Measurements from ENCODE around the gene LDLRAD3. TPM values are rescaled to one million over a fixed set of nuclear protein-coding genes. Genes with fewer than 3 reads are reported as not detected.

LDLRAD3 gene
- total and polyA plus RNA-seq, 12 donors, result 5.4 to 16.7 (median 10.2) TPM

DNA sequence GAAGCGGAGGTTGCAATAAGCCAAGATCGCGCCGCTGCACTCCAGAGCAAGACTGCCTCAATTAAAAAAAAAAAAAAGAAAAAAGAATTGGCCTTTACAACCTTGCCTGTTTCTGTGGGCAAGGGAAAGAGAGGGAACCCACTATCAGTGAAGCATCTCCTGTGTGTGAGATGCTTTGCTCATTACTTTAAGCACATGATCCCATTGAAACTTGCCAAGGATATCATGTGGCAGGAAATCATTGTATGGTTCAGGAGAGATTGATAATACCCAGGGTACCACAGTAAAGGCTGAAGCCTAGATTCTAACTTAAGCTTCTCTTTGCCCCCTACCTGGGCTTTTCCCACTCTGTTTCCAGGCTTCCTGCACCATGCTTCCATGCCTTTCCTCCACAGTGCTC is 3.6 kb downstream of the LDLRAD3 start:
- no peak overlapping the region for H3K4me3 ChIP-seq
- TF ChIP-seq, protein P1, sequence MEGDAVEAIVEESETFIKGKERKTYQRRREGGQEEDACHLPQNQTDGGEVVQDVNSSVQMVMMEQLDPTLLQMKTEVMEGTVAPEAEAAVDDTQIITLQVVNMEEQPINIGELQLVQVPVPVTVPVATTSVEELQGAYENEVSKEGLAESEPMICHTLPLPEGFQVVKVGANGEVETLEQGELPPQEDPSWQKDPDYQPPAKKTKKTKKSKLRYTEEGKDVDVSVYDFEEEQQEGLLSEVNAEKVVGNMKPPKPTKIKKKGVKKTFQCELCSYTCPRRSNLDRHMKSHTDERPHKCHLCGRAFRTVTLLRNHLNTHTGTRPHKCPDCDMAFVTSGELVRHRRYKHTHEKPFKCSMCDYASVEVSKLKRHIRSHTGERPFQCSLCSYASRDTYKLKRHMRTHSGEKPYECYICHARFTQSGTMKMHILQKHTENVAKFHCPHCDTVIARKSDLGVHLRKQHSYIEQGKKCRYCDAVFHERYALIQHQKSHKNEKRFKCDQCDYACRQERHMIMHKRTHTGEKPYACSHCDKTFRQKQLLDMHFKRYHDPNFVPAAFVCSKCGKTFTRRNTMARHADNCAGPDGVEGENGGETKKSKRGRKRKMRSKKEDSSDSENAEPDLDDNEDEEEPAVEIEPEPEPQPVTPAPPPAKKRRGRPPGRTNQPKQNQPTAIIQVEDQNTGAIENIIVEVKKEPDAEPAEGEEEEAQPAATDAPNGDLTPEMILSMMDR (IDR thresholded peaks at IDR 0.05), result no peak
- TF ChIP-seq POLR2A (IDR thresholded peaks at IDR 0.05), result no peak
- H3K36me3 ChIP-seq (replicated peaks in 1 of 2), result no peaks in the 10 kb centered on the region
- no peaks in the 10 kb centered on the region for H3K9me3 ChIP-seq (replicated peaks in 1 of 3)
- intact Hi-C loops (cut with DNase I), result loop anchor here in 1 of 2 donors (10.0 kb wide), 2 partner anchors 77 to 333 kb away; partner anchors contain the start of gene FJX1
- no peak for DNase-seq
- H3K27ac ChIP-seq, result no peak overlapping the region
- peaks cover 0 to 23% of the 10 kb centered on the region in 2 donors for H3K4me1 ChIP-seq (replicated peaks in 1 of 2)
- WGBS, 4 donors, result 99 to 100% (median 99%) methylated on average over 4 of the region's 4 CpGs
- no peaks in the 10 kb centered on the region for H3K27me3 ChIP-seq

DNA sequence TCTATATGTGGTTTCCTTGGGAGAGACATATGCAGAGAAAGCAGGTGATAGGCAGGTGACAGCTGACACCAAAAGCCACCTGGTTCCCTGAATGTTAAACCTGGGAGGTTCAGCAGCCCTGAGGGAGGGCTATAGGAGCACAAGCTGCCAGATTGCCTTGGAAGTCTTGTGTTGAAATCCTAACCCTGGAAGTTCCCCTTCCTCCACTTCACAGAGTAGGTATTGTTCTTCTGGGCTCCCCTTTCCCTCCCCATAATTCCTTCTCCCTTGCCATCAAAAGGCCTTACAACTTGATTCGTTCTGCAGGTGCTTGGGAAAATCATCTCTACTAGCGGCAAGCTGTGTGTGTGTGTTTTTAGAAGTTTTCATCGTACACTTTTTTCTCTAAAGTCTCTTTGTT is 5.4 kb downstream of the LDLRAD3 start:
- H3K27me3 ChIP-seq, result no peaks in the 10 kb centered on the region
- peaks cover 0 to 30% of the 10 kb centered on the region in 2 donors for H3K4me1 ChIP-seq (replicated peaks in 1 of 2)
- intact Hi-C loops (cut with DNase I), result loop anchor here in 1 of 2 donors (10.0 kb wide), 2 partner anchors 76 to 334 kb away; partner anchors contain the start of gene FJX1
- no peak overlapping the region for H3K4me3 ChIP-seq
- H3K36me3 ChIP-seq (replicated peaks in 1 of 2), result no peaks in the 10 kb centered on the region
- 82 to 89% (median 88%) methylated on average over 3 of the region's 3 CpGs for WGBS, 4 donors
- H3K27ac ChIP-seq, result no peak overlapping the region
- TF ChIP-seq, protein P1 (IDR thresholded peaks at IDR 0.05), result no peak
- no peak for TF ChIP-seq POLR2A (IDR thresholded peaks at IDR 0.05)
- no peak for DNase-seq
- no peaks in the 10 kb centered on the region for H3K9me3 ChIP-seq (replicated peaks in 1 of 3)

DNA sequence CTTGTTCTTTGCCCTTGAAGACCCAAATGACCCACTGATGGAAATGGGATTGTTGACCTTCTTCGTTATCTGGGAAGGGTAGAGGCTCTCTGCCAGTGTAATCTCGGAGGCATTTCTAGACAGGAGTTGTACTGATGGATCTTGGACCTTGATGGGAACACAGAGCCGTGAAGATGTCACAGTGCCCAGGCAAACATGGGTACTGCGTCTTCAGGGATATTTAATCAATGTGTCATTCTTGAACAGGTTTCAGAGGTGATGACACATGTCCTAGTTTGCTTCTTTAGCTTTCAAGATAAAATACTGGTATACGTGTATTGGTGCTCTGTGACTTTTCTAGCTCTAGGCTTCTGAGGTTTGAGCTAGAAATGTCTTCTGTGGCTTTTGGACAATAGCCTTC is 6.2 kb downstream of the LDLRAD3 start:
- WGBS, 4 donors, result 45 to 77% (median 47%) methylated on average over 5 of the region's 5 CpGs
- peak in 1 of 7 donors; percentile 14 for DNase-seq
- Histone ChIP-seq H3K9me3 (replicated peaks in 1 of 3) (no peaks in the 10 kb centered on the region), H3K36me3 (replicated peaks in 1 of 2) (no peaks in the 10 kb centered on the region), H3K27ac (no peak overlapping the region), H3K4me3 (no peak overlapping the region), H3K27me3 (no peaks in the 10 kb centered on the region), H3K4me1 (replicated peaks in 1 of 2) (peaks cover 0 to 26% of the 10 kb centered on the region in 2 donors)
- TF ChIP-seq, protein P1 (IDR thresholded peaks at IDR 0.05), result no peak
- no peak for TF ChIP-seq POLR2A (IDR thresholded peaks at IDR 0.05)
- intact Hi-C loops (cut with DNase I), result no loop called here

DNA sequence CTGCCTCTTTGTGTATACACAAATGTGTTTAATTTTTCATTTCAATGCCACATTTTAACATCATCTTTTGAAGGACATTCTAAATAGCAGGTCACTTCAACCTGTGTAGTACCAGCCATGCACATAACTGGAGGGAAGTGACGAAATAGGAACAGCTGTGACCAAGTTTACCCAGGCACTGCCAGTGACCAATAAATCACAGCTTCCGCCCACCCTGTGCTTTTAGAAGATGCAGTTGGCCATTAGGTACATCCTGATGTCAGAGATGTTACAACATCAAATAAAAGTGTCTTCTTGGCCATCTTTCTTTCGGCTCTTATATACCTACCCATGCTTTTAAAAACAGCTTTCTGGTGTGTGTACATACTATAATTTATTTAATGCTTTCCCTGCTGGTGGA is 7.8 kb downstream of the LDLRAD3 start:
- Histone ChIP-seq H3K9me3 (replicated peaks in 1 of 3) (no peaks in the 10 kb centered on the region), H3K27me3 (no peaks in the 10 kb centered on the region), H3K36me3 (replicated peaks in 1 of 2) (no peaks in the 10 kb centered on the region), H3K27ac (no peak overlapping the region), H3K4me3 (no peak overlapping the region), H3K4me1 (replicated peaks in 1 of 2) (peaks cover 0 to 19% of the 10 kb centered on the region in 2 donors)
- intact Hi-C loops (cut with DNase I), result no loop called here
- peak in 1 of 7 donors; percentile 60 for DNase-seq
- WGBS, 4 donors, result 82 to 88% (median 85%) methylated on average over 3 of the region's 3 CpGs
- TF ChIP-seq, protein P1 (IDR thresholded peaks at IDR 0.05), result no peak
- TF ChIP-seq POLR2A (IDR thresholded peaks at IDR 0.05), result no peak

Data from adrenal gland (tissue), 12 donors.